ENCODE data around the gene CRB1.

- no peak for TF ChIP-seq POLR2AphosphoS5 (IDR thresholded peaks at IDR 0.05)
- no peak for TF ChIP-seq EP300 (IDR thresholded peaks at IDR 0.05)
Observed at GRCh38 chr1:197485790-197486189, 217.7 kb downstream of the CRB1 start.

Measured in sigmoid colon (tissue), 4 donors.